NB4 (cell line): Measurements from ENCODE around the gene CARF.

Source experiments
- DNase-seq: peaks from one replicate; pipeline ENCODE4 v3.0.0; 2010; ENCODE audit warnings: low read depth
- H3K4me3 ChIP-seq: one replicate; pipeline ENCODE4 v1.5.1; 2011; ENCODE audit warnings: mild to moderate bottlenecking, low read depth, low read length, moderate library complexity
- MAX ChIP-seq: IDR thresholded peaks from 2 replicates; pipeline ENCODE4 v1.6.1; 2011; ENCODE audit warnings: low read depth, low read length
- MYC ChIP-seq: IDR thresholded peaks from 2 replicates; pipeline ENCODE4 v1.6.1; 2011; ENCODE audit warnings: low read depth, low read length
- POLR2A ChIP-seq: IDR thresholded peaks from 2 replicates; pipeline ENCODE4 v1.6.1; 2011; ENCODE audit warnings: mild to moderate bottlenecking; ENCODE audit not compliant: insufficient read length; ENCODE audit errors: extremely low read depth
- TF ChIP-seq, protein P1 (sequence below): IDR thresholded peaks from one replicate; pipeline ENCODE4 v1.5.1; 2012; ENCODE audit warnings: low read depth, low read length

The CARF gene

DNA sequence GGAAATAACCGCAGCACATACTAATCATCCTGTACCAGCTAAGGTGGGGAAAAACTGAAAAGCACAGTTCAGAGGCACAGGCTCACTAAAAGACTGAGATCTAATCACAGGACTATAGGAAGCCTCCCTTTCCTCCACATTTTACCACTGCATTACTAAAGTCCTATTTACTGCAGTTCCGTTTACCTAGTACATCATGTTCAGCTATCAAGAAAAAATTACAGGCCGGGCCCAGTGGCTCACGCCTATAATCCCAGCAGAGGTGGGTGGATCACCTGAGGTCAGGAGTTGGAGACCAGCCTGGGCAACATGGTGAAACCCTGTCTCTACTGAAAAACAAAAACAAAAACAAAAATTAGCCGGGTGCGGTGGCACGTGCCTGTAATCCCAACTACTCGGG is 91.6 kb downstream of the CARF start:
- no peak for TF ChIP-seq MAX
- H3K4me3 ChIP-seq: no peak overlapping the region
- DNase-seq: no peak

DNA sequence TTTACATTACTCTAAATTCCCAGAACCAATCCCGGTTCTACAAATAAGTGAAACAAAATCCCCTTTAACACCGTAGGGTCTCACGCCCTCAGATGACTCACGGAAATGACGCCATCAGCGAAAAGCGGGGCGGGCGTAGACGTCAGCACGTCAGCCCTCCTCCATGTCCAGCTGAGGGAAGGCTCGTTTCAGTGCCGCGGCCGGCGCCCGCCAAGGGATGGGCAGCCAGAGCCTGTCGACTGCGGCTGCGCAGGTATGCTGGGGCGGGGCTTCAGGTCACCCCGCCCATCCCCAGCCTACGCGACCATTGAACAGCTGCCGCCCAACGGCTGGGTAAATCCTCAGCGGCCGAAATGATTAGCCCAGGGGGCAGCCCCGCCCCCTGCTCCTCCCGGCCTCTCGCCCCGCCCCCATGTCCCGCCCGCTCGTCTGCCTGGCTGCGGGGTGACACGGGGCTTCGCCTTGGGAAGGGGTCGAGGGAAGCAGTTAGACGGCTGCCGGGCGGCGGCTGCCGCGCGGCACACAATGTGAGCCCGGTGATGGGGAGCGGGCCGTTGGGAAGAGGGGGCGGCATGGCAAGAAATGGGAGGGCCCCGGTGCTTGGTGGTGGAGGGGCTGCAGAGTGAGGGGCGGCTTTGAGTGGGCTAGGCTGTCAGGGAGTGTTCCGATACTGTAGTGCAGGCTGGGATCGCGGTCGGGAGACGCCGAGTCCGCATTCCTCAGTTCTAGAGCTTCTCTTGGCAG is 102.6 kb downstream of the CARF start, which contains the start of gene NBEAL1:
TSS of gene NBEAL1 (plus strand) at position 420 of the 744 bp plus-strand sequence. CDS start 1,510 bp downstream, outside the sequence.
- TF ChIP-seq, protein P1, sequence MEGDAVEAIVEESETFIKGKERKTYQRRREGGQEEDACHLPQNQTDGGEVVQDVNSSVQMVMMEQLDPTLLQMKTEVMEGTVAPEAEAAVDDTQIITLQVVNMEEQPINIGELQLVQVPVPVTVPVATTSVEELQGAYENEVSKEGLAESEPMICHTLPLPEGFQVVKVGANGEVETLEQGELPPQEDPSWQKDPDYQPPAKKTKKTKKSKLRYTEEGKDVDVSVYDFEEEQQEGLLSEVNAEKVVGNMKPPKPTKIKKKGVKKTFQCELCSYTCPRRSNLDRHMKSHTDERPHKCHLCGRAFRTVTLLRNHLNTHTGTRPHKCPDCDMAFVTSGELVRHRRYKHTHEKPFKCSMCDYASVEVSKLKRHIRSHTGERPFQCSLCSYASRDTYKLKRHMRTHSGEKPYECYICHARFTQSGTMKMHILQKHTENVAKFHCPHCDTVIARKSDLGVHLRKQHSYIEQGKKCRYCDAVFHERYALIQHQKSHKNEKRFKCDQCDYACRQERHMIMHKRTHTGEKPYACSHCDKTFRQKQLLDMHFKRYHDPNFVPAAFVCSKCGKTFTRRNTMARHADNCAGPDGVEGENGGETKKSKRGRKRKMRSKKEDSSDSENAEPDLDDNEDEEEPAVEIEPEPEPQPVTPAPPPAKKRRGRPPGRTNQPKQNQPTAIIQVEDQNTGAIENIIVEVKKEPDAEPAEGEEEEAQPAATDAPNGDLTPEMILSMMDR: no peak
- peak; percentile 55 for TF ChIP-seq POLR2A
- H3K4me3 ChIP-seq: peak within 1 kb of the TSS; percentile 85
- peak; percentile 98 for DNase-seq

- no peak overlapping the region for H3K4me3 ChIP-seq
- no peak for DNase-seq
- TF ChIP-seq, protein P1: no peak
- TF ChIP-seq MYC: no peak
- no peak for TF ChIP-seq POLR2A
- TF ChIP-seq MAX: no peak
Measured at GRCh38 chr2:203016716-203017115, 104.6 kb downstream of the CARF start.

- H3K4me3 ChIP-seq: peak overlapping the region; percentile 12
- no peak for TF ChIP-seq POLR2A
- TF ChIP-seq MYC: no peak
- no peak for TF ChIP-seq MAX
- TF ChIP-seq, protein P1: no peak
- peak; percentile 20 for DNase-seq
Measured at GRCh38 chr2:203018181-203018580, 106.1 kb downstream of the CARF start.

GRCh38 chr2:203019142-203019541 is 107.1 kb downstream of the CARF start:
- no peak overlapping the region for H3K4me3 ChIP-seq
- DNase-seq: no peak
- TF ChIP-seq POLR2A (no peak), MAX (no peak), MYC (no peak)
- TF ChIP-seq, protein P1: no peak

DNA sequence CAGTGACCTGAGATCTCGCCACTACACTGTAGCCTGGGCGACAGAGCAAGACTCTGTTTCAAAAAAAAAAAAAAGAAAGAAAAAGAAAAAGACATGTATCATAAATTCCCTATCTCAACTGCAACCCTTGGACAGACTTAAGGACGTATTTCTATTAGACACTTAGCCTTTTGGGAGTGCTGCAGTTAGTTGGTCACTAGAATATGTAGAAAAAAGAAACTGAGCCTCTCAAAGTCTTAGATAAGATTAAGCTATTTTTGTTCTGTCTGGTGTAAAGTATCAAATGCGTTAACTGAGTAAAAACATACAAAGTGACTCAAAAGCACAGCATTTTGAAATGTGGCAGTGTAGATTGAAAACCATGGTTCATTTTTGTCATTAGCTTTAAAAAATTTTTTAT is 109.9 kb downstream of the CARF start:
- no peak for TF ChIP-seq MAX
- no peak for TF ChIP-seq POLR2A
- no peak for TF ChIP-seq MYC
- TF ChIP-seq, protein P1: no peak
- no peak overlapping the region for H3K4me3 ChIP-seq
- DNase-seq: no peak
